Natural killer cell (primary cell): ENCODE data around the gene CDKAL1. TPM values are rescaled to one million over a fixed set of nuclear protein-coding genes. Genes with fewer than 3 reads are reported as not detected.

Source experiments
- ATAC-seq, 3 donors: fragments of 150-1000 bp in 2 of 3; fragments of 200-7000 bp in 1 of 3; cut with Tn5 transposase; 1 replicate in 1 of 3; 2 replicates in 2 of 3; pipeline ENCODE4 v1.10.0; 2021; ENCODE audit warnings: mild to moderate bottlenecking in 2 of 3, moderate library complexity in 2 of 3
- DNase-seq, 2 donors: peaks; one replicate each; pipeline versions ENCODE4 v3.0.0 to v3.0.0-alpha.2; 2013 to 2021; ENCODE audit warnings: mixed read lengths in 1 of 2
- H3K27ac ChIP-seq: one replicate; pipeline ENCODE4 v1.5.1; 2013; ENCODE audit warnings: mild to moderate bottlenecking, low read length
- H3K27me3 ChIP-seq: one replicate; pipeline ENCODE4 v1.6.1; 2013; ENCODE audit warnings: low read length; ENCODE audit not compliant: control insufficient read depth, insufficient read depth
- H3K36me3 ChIP-seq: one replicate; pipeline ENCODE4 v1.6.1; 2013; ENCODE audit warnings: low read length; ENCODE audit not compliant: control insufficient read depth, insufficient read depth
- H3K4me1 ChIP-seq: one replicate; pipeline ENCODE4 v1.6.1; 2013; ENCODE audit warnings: low read length; ENCODE audit not compliant: control insufficient read depth, insufficient read depth
- H3K4me3 ChIP-seq: one replicate; pipeline ENCODE4 v1.5.1; 2013; ENCODE audit warnings: low read length
- H3K9me3 ChIP-seq: one replicate; pipeline ENCODE4 v1.6.1; 2013; ENCODE audit warnings: low read length; ENCODE audit not compliant: control insufficient read depth, insufficient read depth
- H3K27ac Mint-ChIP-seq, 2 donors: one replicate each; pipeline ENCODE4 v1.8.0; 2022; ENCODE audit warnings: mild to moderate bottlenecking in 2 of 2, mixed read lengths in 2 of 2, moderate library complexity in 1 of 2
- H3K27me3 Mint-ChIP-seq, 2 donors: one replicate each; pipeline ENCODE4 v1.8.0; 2022; ENCODE audit warnings: low read depth in 2 of 2, mixed read lengths in 2 of 2
- H3K36me3 Mint-ChIP-seq: one replicate; pipeline ENCODE4 v1.8.0; 2022; ENCODE audit warnings: mixed read lengths
- H3K4me1 Mint-ChIP-seq, 2 donors: one replicate each; pipeline ENCODE4 v1.8.0; 2022; ENCODE audit warnings: mixed read lengths in 2 of 2
- H3K4me3 Mint-ChIP-seq: one replicate; pipeline ENCODE4 v1.8.0; 2022; ENCODE audit warnings: mild to moderate bottlenecking, moderate library complexity, mixed read lengths
- H3K9me3 Mint-ChIP-seq, 2 donors: one replicate each; pipeline ENCODE4 v1.8.0; 2022; ENCODE audit warnings: mixed read lengths in 2 of 2
- CTCF ChIP-seq: fragments of 200-600 bp; IDR thresholded peaks from one replicate; pipeline ENCODE4 v1.8.0; 2022; ENCODE audit warnings: antibody characterized with exemption
- WGBS: methylation state at CpG from one replicate; pipeline ENCODE4 v1.1.7; 2013; ENCODE audit warnings: missing lambda C conversion rate; ENCODE audit not compliant: insufficient coverage; 5-methylcytosine and 5-hydroxymethylcytosine counted together
- intact Hi-C: fragments of 100-400 bp; cut with micrococcal nuclease; formaldehyde crosslinking; loops from one replicate; pipeline ENCODE4 v1.14.2; 2022
- total RNA-seq, 4 donors: library from RNA; stranded (reverse); fragments of 120-200 nt in 1 of 4; gene quantifications; one replicate each; pipeline versions ENCODE4 v1.2.3 to v1.2.4, GENCODE V29; 2013 to 2022

The CDKAL1 gene
- total RNA-seq, 3 donors from 2014 or later (not counting 1 experiment from before 2014, with no cell fraction given) = 26.0 to 32.8 (median 28.9) TPM

- Mint-ChIP-seq H3K27me3 (no peaks in the 10 kb centered on the region), H3K9me3 (no peaks in the 10 kb centered on the region), H3K36me3 (no peaks in the 10 kb centered on the region), H3K4me1 (no peaks in the 10 kb centered on the region), H3K27ac (no peak overlapping the region), H3K4me3 (no peak overlapping the region)
- ATAC-seq (no peak), DNase-seq (no peak)
- no peaks in the 10 kb centered on the region for H3K4me1 ChIP-seq
- intact Hi-C loops = no loop called here
- no peak overlapping the region for H3K4me3 ChIP-seq
- H3K36me3 ChIP-seq = no peaks in the 10 kb centered on the region
- no peak overlapping the region for H3K27ac ChIP-seq
- no peaks in the 10 kb centered on the region for H3K27me3 ChIP-seq
- no peaks in the 10 kb centered on the region for H3K9me3 ChIP-seq
- WGBS = 100% methylated on average over 1 of the region's 4 CpGs
- no peak for TF ChIP-seq CTCF
These were observed 266.4 kb downstream of the CDKAL1 start for GRCh38 chr6:20800653-20801052.

- H3K4me1 ChIP-seq = no peaks in the 10 kb centered on the region
- Mint-ChIP-seq H3K4me1 (no peaks in the 10 kb centered on the region), H3K27ac (no peak overlapping the region), H3K27me3 (no peaks in the 10 kb centered on the region), H3K36me3 (peaks cover 7% of the 10 kb centered on the region), H3K4me3 (no peak overlapping the region), H3K9me3 (no peaks in the 10 kb centered on the region)
- TF ChIP-seq CTCF = no peak
- H3K4me3 ChIP-seq = no peak overlapping the region
- no peaks in the 10 kb centered on the region for H3K27me3 ChIP-seq
- no peak overlapping the region for H3K27ac ChIP-seq
- 100% methylated on average over 2 of the region's 3 CpGs for WGBS
- ATAC-seq (no peak), DNase-seq (no peak)
- intact Hi-C loops = no loop called here
- no peaks in the 10 kb centered on the region for H3K9me3 ChIP-seq
- H3K36me3 ChIP-seq = no peaks in the 10 kb centered on the region
These were observed 267.3 kb downstream of the CDKAL1 start for GRCh38 chr6:20801595-20801994.

- WGBS = 96% methylated on average over 1 of the region's 1 CpG
- intact Hi-C loops = no loop called here
- Mint-ChIP-seq H3K27me3 (no peaks in the 10 kb centered on the region), H3K9me3 (no peaks in the 10 kb centered on the region), H3K27ac (no peak overlapping the region), H3K36me3 (peaks cover 8% of the 10 kb centered on the region), H3K4me3 (no peak overlapping the region), H3K4me1 (no peaks in the 10 kb centered on the region)
- no peak overlapping the region for H3K4me3 ChIP-seq
- no peaks in the 10 kb centered on the region for H3K4me1 ChIP-seq
- H3K9me3 ChIP-seq = no peaks in the 10 kb centered on the region
- no peak overlapping the region for H3K27ac ChIP-seq
- H3K36me3 ChIP-seq = no peaks in the 10 kb centered on the region
- no peak for TF ChIP-seq CTCF
- ATAC-seq (no peak), DNase-seq (no peak)
- no peaks in the 10 kb centered on the region for H3K27me3 ChIP-seq
These were observed 268.3 kb downstream of the CDKAL1 start for GRCh38 chr6:20802596-20802995.

- no peak for TF ChIP-seq CTCF
- Mint-ChIP-seq H3K4me1 (peaks cover 0 to 8% of the 10 kb centered on the region in 2 donors), H3K27me3 (no peaks in the 10 kb centered on the region), H3K4me3 (no peak overlapping the region), H3K36me3 (peaks cover 8% of the 10 kb centered on the region), H3K9me3 (no peaks in the 10 kb centered on the region), H3K27ac (no peak overlapping the region)
- no peaks in the 10 kb centered on the region for H3K36me3 ChIP-seq
- no peak for ATAC-seq
- no peak overlapping the region for H3K4me3 ChIP-seq
- no peak for DNase-seq
- no peak overlapping the region for H3K27ac ChIP-seq
- no CpG with 5 or more reads among the region's 1 CpG for WGBS
- intact Hi-C loops = no loop called here
- no peaks in the 10 kb centered on the region for H3K9me3 ChIP-seq
- no peaks in the 10 kb centered on the region for H3K4me1 ChIP-seq
- no peaks in the 10 kb centered on the region for H3K27me3 ChIP-seq
These were observed 270.8 kb downstream of the CDKAL1 start for GRCh38 chr6:20805021-20805420.
